Hepatocyte (in vitro differentiated cells): ENCODE results near the gene HPF1. TPM values are rescaled to one million over a fixed set of nuclear protein-coding genes. Genes with fewer than 3 reads are reported as not detected.

Experiments
- DNase-seq: peaks from one replicate; pipeline ENCODE4 v3.0.0-alpha.2; 2016; ENCODE audit warnings: low spot score
- H2AFZ ChIP-seq: fragments of 200-600 bp; sonication (generic); 2 replicates; pipeline ENCODE4 v1.6.0; 2016; ENCODE audit warnings: antibody characterized with exemption, mild to moderate bottlenecking
- H3K27ac ChIP-seq: fragments of 200-600 bp; sonication (generic); 2 replicates; pipeline ENCODE4 v1.5.1; 2016; ENCODE audit warnings: mild to moderate bottlenecking
- H3K27me3 ChIP-seq: fragments of 200-600 bp; sonication (generic); 2 replicates; pipeline ENCODE4 v1.6.1; 2016
- H3K36me3 ChIP-seq: fragments of 200-600 bp; sonication (generic); replicated peaks from 2 replicates; pipeline ENCODE4 v1.5.1; 2016; ENCODE audit warnings: low read depth; ENCODE audit not compliant: insufficient read depth
- H3K4me1 ChIP-seq: fragments of 200-600 bp; sonication (generic); 2 replicates; pipeline ENCODE4 v1.5.1; 2016; ENCODE audit warnings: mild to moderate bottlenecking, moderate library complexity; ENCODE audit not compliant: insufficient read depth
- H3K4me2 ChIP-seq: fragments of 200-600 bp; sonication (generic); 2 replicates; pipeline ENCODE4 v1.6.0; 2016
- H3K4me3 ChIP-seq: fragments of 200-600 bp; sonication (generic); 2 replicates; pipeline ENCODE4 v1.5.1; 2016; ENCODE audit warnings: mild to moderate bottlenecking
- H3K79me2 ChIP-seq: fragments of 200-600 bp; sonication (generic); 2 replicates; pipeline ENCODE4 v1.6.0; 2017; ENCODE audit warnings: mild to moderate bottlenecking
- H3K9me2 ChIP-seq: fragments of 200-600 bp; sonication (generic); replicated peaks from 2 replicates; pipeline ENCODE4 v1.6.0; 2017; ENCODE audit warnings: mild to moderate bottlenecking; ENCODE audit not compliant: insufficient read depth
- H3K9me3 ChIP-seq: fragments of 200-600 bp; sonication (generic); 2 replicates; pipeline ENCODE4 v1.5.1; 2016; ENCODE audit warnings: low read depth, mild to moderate bottlenecking
- H4K20me1 ChIP-seq: fragments of 200-600 bp; sonication (generic); 2 replicates; pipeline ENCODE4 v1.6.0; 2016; ENCODE audit warnings: mild to moderate bottlenecking; ENCODE audit not compliant: insufficient read depth, poor library complexity, severe bottlenecking
- EZH2 ChIP-seq: fragments of 200-600 bp; sonication (generic); IDR thresholded peaks from 2 replicates; pipeline ENCODE4 v1.6.1; 2016; ENCODE audit warnings: antibody characterized with exemption, mild to moderate bottlenecking, borderline replicate concordance
- EZH2phosphoT487 ChIP-seq: fragments of 200-600 bp; sonication (generic); IDR thresholded peaks from one replicate; pipeline ENCODE4 v1.6.1; 2018; ENCODE audit warnings: antibody characterized with exemption, mild to moderate bottlenecking, low read depth, moderate library complexity; ENCODE audit not compliant: unreplicated experiment, severe bottlenecking
- WGBS: methylation state at CpG from one replicate; pipeline ENCODE4 v1.1.6; 2016; ENCODE audit warnings: low lambda C conversion rate; ENCODE audit errors: missing lambda C conversion rate; 5-methylcytosine and 5-hydroxymethylcytosine counted together
- polyA plus RNA-seq: library from polyadenylated mRNA; unstranded; fragments of >200 nt; fragmentation: Nextera tagmentation; extraction: Ambion mirVana; gene quantifications from 2 replicates; pipeline ENCODE4 v1.2.1, GENCODE V29; 2016
- total RNA-seq: library from RNA; depleted of rRNA; stranded (reverse); fragments of >200 nt; gene quantifications from 2 replicates; pipeline ENCODE4 v1.2.3, GENCODE V29; 2014
- TF ChIP-seq, protein P1 (sequence below): fragments of 200-600 bp; sonication (generic); IDR thresholded peaks from 2 replicates; pipeline ENCODE4 v1.5.1; 2016; ENCODE audit warnings: antibody characterized with exemption, mild to moderate bottlenecking; ENCODE audit not compliant: poor library complexity

HPF1 gene
- total and polyA plus RNA-seq, 2 experiments from 2014 or later = 25.7 to 29.0 TPM

DNA sequence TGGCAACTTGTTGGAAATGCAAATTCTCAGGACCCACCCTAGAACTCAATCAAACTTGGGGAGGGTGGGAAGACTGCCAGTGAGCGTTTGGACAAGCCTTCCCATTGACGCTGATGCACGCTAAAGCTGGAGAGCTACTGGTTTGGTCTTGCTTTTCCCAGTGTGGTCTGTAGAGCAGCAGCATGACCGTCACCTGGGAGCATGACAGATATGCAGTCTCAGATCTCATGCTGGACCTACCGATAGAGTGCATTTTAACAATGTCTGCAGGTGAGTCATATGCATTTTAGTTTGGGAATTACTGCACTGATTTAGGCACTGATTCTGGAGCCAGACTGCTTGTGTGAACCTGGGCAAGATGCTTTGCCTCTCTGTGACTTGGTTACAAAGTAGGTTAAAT lies 27.2 kb downstream of the HPF1 start:
- Histone ChIP-seq H4K20me1 (no peaks in the 10 kb centered on the region), H3K4me2 (no peak overlapping the region), H3K79me2 (no peaks in the 10 kb centered on the region), H3K4me3 (no peak overlapping the region), H3K4me1 (no peaks in the 10 kb centered on the region), H3K9me2 (no peaks in the 10 kb centered on the region), H3K36me3 (no peaks in the 10 kb centered on the region), H2AFZ (no peak overlapping the region), H3K27me3 (no peaks in the 10 kb centered on the region), H3K27ac (no peak overlapping the region), H3K9me3 (no peaks in the 10 kb centered on the region)
- 94% methylated on average over 5 of the region's 5 CpGs for WGBS
- DNase-seq = no peak
- TF ChIP-seq EZH2phosphoT487 (no peak), EZH2 (no peak)
- TF ChIP-seq, protein P1, sequence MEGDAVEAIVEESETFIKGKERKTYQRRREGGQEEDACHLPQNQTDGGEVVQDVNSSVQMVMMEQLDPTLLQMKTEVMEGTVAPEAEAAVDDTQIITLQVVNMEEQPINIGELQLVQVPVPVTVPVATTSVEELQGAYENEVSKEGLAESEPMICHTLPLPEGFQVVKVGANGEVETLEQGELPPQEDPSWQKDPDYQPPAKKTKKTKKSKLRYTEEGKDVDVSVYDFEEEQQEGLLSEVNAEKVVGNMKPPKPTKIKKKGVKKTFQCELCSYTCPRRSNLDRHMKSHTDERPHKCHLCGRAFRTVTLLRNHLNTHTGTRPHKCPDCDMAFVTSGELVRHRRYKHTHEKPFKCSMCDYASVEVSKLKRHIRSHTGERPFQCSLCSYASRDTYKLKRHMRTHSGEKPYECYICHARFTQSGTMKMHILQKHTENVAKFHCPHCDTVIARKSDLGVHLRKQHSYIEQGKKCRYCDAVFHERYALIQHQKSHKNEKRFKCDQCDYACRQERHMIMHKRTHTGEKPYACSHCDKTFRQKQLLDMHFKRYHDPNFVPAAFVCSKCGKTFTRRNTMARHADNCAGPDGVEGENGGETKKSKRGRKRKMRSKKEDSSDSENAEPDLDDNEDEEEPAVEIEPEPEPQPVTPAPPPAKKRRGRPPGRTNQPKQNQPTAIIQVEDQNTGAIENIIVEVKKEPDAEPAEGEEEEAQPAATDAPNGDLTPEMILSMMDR = no peak

DNA sequence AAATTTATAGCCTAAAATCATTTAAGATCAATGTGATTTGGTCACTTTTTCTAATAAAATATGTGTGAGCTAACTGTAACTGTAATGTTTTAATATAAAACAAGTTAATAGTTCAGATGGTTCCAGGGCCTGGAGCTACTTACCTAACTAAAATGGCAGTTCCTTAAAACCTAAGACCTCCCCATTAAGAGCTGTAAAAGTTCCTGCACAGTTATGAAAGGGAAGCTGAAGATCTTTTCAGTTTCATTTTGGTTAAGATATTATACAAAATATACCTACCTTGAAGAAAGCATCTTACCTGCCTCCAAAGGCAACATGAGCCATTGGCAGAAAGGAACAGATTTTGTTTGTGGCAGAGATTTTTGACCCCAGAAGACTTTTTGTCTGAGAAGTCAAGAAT lies 30.1 kb downstream of the HPF1 start:
- Histone ChIP-seq H4K20me1 (no peaks in the 10 kb centered on the region), H3K4me2 (no peak overlapping the region), H2AFZ (no peak overlapping the region), H3K4me3 (no peak overlapping the region), H3K36me3 (no peaks in the 10 kb centered on the region), H3K79me2 (no peaks in the 10 kb centered on the region), H3K9me2 (no peaks in the 10 kb centered on the region), H3K4me1 (no peaks in the 10 kb centered on the region), H3K9me3 (no peaks in the 10 kb centered on the region), H3K27ac (no peak overlapping the region), H3K27me3 (no peaks in the 10 kb centered on the region)
- TF ChIP-seq, protein P1 = no peak
- TF ChIP-seq EZH2 (no peak), EZH2phosphoT487 (no peak)
- no peak for DNase-seq

DNA sequence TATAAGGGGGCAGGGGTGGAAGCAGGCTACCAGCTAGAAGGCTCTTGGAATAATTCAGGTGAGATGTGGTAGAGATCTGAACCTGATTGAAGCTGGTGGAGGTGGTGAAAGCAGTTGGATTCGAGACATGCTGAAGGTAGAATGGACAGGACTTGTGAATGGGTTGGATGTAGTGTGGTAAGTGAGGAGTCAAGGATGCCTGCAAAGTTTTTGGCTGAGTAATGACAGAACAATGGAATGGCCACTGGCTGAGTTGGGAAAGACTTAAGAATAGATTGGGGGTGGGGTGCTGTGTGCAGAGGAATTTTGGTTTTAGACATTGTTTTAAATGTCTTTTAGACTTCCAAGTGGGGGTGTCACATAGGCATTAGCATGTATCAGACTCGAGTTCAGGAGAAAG lies 33.5 kb downstream of the HPF1 start:
- Histone ChIP-seq H3K4me3 (no peak overlapping the region), H3K27ac (no peak overlapping the region), H4K20me1 (no peaks in the 10 kb centered on the region), H3K27me3 (no peaks in the 10 kb centered on the region), H3K9me3 (no peaks in the 10 kb centered on the region), H3K9me2 (no peaks in the 10 kb centered on the region), H3K4me2 (no peak overlapping the region), H3K4me1 (no peaks in the 10 kb centered on the region), H3K79me2 (no peaks in the 10 kb centered on the region), H3K36me3 (no peaks in the 10 kb centered on the region), H2AFZ (no peak overlapping the region)
- DNase-seq = no peak
- no peak for TF ChIP-seq EZH2phosphoT487
- TF ChIP-seq EZH2 = no peak
- TF ChIP-seq, protein P1 = no peak
- 88% methylated on average over 2 of the region's 2 CpGs for WGBS
